Fibroblast of skin of left quadriceps (primary cell): Measurements from ENCODE around the gene GATC.

Source experiments
- DNase-seq, 2 experiments: peaks; one replicate each; pipeline ENCODE4 v3.0.0-alpha.2; 2013; ENCODE audit warnings: low read depth in 2 of 2

Gene GATC

DNA sequence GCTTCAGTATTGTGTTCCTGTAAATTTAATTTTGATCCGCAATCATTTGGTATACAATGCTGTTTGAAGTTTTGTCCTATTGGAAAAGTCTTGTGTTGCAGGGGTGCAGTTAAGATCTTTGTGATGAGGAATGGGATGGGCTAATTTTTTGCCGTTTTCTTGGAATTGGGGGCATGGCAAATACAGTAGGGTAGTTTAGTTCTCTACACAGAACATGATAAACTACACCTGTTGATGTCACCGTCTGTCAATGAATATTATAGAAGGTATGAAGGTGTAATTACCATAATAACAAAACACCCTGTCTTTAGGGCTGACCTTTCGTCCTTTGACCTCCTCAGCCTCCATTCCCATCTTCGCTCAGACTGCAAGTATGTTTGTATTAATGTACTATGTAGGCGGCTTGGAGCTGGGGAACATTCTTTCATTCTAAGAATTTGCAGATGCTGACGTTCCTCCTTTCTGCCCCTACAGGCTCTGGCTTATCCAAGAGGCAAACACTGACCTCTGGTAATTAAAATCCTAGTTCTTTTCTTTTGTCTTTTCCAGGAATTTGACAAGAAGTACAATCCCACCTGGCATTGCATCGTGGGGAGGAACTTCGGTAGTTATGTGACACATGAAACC lies 51.4 kb downstream of the GATC start:
- no peak for DNase-seq

DNA sequence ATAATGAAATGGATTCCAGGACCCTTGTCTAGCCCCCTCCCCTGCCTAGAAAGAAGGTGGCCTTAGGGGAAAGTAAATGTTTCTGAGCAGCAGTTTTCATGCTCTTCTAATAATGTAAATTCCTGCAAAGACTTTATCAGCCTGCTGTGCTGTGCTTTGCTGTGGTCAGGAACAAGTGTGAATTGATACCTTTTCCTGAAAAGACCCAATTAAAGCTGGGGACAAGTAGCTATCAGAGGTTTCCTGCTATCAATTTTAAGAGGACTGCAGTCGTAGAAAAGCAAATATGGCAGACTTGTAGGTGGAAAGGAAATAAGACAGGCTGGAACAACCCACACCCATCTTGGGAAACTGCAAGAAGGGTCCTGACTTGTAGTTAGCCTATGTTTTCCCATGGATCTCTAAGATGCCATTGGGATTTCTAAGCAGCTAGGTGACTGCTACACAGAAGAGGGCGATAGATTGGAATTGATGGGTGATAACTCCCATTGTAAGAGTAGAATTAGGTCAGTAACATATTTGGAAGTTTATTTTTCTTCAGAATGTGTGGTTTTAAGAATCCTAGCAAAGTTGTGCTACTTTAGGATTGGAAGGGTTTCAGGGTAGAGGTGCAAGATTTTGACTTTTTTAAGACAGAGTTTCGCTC lies 52.7 kb downstream of the GATC start:
- no peak for DNase-seq

GRCh38 chr12:120500581-120500980 lies 54.3 kb downstream of the GATC start:
- DNase-seq: no peak

GRCh38 chr12:120504587-120504986 lies 58.3 kb downstream of the GATC start:
- DNase-seq: no peak

DNA sequence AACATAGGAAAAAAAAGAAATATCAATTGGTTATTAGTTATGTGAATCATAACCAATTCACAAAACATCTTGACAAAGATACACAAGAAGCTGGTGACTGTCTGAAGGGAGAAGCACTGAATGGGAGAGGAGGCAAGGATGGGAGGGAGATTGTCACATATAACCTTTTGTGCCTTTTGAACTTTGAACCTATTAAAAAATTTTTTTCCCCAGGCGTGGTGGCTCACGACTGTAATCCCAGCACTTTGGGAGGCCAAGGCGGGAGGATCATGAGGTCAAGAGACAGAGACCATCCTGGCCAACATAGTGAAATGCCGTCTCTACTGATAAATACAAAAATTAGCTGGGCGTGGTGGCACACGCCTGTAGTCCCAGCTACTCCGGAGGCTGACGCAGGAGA lies 62.3 kb downstream of the GATC start:
- DNase-seq: no peak
